Stimulated activated CD8-positive, alpha-beta memory T cell treated with anti-CD3 and anti-CD28 coated beads, Interleukin-7, amount 100 ng/mL, for 1 hour (primary cell): Measurements from ENCODE around the gene ZNF565.
"Not testable (repeated sequence)": the region's sequence is repeated elsewhere in the genome, so short reads cannot be mapped to it uniquely, and the experiment has no call there.

Experiments
- DNase-seq, 2 donors: peaks; one replicate each; pipeline ENCODE4 v3.0.0-alpha.2; 2020; ENCODE audit warnings: low read depth in 2 of 2

ZNF565 gene

GRCh38 chr19:36212895-36213294 lies 1.6 kb downstream of the ZNF565 start:
- no peak for DNase-seq

DNA sequence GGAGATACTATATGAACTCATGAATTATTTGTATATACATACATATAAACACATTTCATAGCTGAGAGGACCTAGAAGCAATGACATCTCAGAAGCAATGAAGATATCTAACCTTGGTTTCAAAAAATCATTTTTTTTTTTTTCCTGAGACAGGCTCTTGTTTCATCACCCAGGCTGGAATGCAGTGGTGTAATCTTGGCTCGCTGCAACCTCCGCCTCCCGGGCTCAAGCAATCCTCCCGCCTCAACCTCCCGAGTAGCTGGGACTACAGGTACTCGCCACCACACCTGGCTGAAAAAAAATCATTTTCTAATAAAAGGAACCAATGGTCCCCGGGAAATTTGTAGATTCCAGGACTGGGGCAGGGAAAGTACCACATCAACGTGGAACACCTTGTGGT lies 4.0 kb downstream of the ZNF565 start:
- no peak for DNase-seq

DNA sequence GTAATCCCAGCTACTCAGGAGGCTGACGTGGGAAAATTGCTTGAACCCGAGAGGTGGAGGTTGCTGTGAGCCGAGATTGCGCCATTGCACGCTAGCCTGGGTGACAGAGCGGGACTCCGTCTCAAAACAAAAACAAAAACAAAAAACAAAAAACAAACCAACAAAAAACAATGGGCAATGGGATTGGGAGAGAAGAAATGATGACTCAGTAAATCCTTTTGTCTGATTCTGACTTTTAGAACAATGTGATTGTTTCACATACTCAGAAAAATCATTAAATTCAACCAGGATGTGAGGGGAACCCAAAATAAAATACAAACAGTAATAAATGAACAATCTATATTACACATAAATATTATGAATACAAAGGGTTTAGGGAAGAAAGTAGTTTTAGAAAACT lies 5.1 kb downstream of the ZNF565 start:
- no peak for DNase-seq

- DNase-seq: no peak
Observed at GRCh38 chr19:36207605-36208252, 6.7 kb downstream of the ZNF565 start.

GRCh38 chr19:36203293-36203692 lies 11.2 kb downstream of the ZNF565 start:
- DNase-seq: no peak

GRCh38 chr19:36201684-36202083 lies 12.8 kb downstream of the ZNF565 start:
- no peak for DNase-seq

GRCh38 chr19:36198119-36198518 lies 16.3 kb downstream of the ZNF565 start:
- DNase-seq: no peak

DNA sequence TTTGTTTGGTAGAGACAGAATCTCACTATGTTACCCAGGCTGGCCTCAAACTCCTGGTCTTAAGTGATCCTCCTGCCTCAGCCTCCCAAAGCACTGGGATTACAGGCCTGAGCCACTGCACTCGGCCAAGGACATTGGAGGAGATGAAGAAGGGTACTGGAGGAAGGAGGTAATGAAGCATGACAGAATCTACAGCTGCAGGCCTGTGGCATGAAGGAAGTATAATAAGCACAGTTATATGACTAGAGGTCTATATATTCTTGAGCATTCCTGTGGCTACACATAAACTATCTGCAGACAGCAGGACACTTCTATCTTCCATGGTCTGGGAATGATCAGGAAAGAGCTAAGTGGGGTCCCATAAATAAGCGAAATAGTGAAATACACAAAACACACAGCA lies 18.2 kb downstream of the ZNF565 start:
- DNase-seq: no peak

DNA sequence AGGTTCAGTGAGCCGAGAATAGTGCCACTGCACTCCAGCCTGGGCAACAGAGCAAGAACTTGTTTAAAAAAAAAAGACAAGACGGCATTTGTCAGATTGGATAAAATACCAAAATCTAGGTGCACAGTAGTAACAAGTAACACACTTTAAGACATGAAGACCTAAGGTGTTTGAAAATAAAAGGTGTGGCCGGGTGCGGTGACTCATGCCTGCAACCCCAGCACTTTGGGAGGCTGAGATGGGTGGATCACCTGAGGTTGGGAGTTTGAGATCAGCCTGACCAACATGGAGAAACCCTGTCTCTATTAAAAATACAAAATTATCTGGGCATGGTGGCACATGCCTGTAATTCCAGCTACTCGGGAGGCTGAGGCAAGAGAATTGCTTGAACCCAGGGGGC lies 27.7 kb downstream of the ZNF565 start:
- not testable (repeated sequence) for DNase-seq

- no peak for DNase-seq
Observed at GRCh38 chr19:36183245-36183628, 31.2 kb downstream of the ZNF565 start.

- no peak for DNase-seq
Observed at GRCh38 chr19:36182612-36183244, 31.7 kb downstream of the ZNF565 start.

GRCh38 chr19:36179077-36179476 lies 35.4 kb downstream of the ZNF565 start:
- DNase-seq: not testable (repeated sequence)

DNA sequence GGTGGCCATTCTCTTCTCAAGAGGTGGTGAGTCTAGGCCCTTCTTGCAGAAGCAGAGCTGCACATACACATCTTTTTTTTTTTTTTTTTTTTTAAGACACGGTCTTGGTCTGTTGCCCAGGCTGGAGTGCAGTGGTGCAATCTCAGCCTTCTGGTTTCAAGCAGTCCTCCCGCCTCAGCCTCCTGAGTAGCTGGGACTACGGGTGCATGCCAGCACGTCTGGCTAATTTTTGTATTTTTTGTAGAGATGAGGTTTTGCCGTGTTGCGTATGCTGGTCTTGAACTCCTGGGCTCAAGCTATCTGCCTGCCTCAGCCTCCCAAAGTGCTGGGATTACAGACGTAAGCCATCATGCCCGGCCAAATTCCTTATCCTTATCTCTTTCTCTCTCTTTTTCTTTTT lies 40.6 kb downstream of the ZNF565 start:
- DNase-seq: not testable (repeated sequence)

GRCh38 chr19:36172852-36173251 lies 41.6 kb downstream of the ZNF565 start:
- no peak for DNase-seq

GRCh38 chr19:36169084-36169760 lies 45.2 kb downstream of the ZNF565 start:
- no peak for DNase-seq

GRCh38 chr19:36163813-36164212 lies 50.7 kb downstream of the ZNF565 start:
- no peak for DNase-seq

- no peak for DNase-seq
Observed at GRCh38 chr19:36160821-36161596, 53.5 kb downstream of the ZNF565 start.

GRCh38 chr19:36153126-36153525 lies 61.3 kb downstream of the ZNF565 start:
- no peak for DNase-seq

- no peak for DNase-seq
Observed at GRCh38 chr19:36152352-36153091, 61.9 kb downstream of the ZNF565 start, which contains the start of gene COX7A1. Gene COX7A1, minus strand, starts transcription at chr19:36152447. Its CDS starts 40 bp downstream, at chr19:36152407.

DNA sequence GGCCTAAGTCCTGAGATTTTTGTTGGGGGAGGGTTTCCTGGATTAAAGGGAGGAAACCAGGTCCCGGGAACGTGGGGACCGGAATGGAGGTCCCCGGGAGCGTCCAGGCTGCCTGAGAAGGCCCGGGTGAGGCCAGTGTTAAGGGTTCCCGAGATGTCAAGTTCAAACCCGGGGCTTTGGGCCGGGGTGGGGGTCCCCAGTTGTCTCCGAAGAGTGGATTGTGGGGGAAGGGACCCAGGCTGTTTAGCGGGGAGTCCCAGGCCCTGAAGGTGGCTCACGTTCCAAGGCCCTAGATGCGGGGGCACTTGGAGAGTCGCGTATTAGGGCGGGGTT lies 62.5 kb downstream of the ZNF565 start:
- no peak for DNase-seq

GRCh38 chr19:36151144-36152018 lies 63.1 kb downstream of the ZNF565 start:
- DNase-seq: no peak
